Measurements from ENCODE around the gene PLCXD1. TPM values are rescaled to one million over a fixed set of nuclear protein-coding genes. Genes with fewer than 3 reads are reported as not detected.
"Not testable (repeated sequence)": the region's sequence is repeated elsewhere in the genome, so short reads cannot be mapped to it uniquely, and the experiment has no call there.

PLCXD1 gene
- total RNA-seq, 1 donor = 3.3 TPM

GRCh38 chrX:255923-256331, 25.3 kb upstream of the PLCXD1 start:
- no peaks in the 10 kb centered on the region for H3K79me2 ChIP-seq (ENCODE audit: insufficient read depth, low read length)
- no peaks in the 10 kb centered on the region for H3K27me3 ChIP-seq (ENCODE audit: insufficient read depth, low read length)
- H3K4me3 ChIP-seq (ENCODE audit: insufficient read depth, low read length) = no peak overlapping the region
- H3K4me2 ChIP-seq (ENCODE audit: insufficient read depth, low read length) = no peak overlapping the region
- TF ChIP-seq CTCF (IDR thresholded peaks at IDR 0.05; ENCODE audit: extremely low read depth, low read depth, low read length) = no peak
- no peaks in the 10 kb centered on the region for H3K36me3 ChIP-seq (ENCODE audit: insufficient read depth, low read length)
- no peaks in the 10 kb centered on the region for H4K20me1 ChIP-seq (ENCODE audit: insufficient read depth, low read length)
- no peaks in the 10 kb centered on the region for H3K9me3 ChIP-seq (ENCODE audit: low read depth, low read length)
- H2AFZ ChIP-seq (ENCODE audit: low read length) = no peak overlapping the region
- no peaks in the 10 kb centered on the region for H3K4me1 ChIP-seq (ENCODE audit: insufficient read depth, low read length)
- H3K27ac ChIP-seq (ENCODE audit: low read depth, low read length) = no peak overlapping the region
- peak; percentile 22 for DNase-seq (ENCODE audit: insufficient read length, low spot score, missing footprints)

GRCh38 chrX:257054-257453, 24.1 kb upstream of the PLCXD1 start:
- not testable (repeated sequence) for H3K27ac ChIP-seq (ENCODE audit: low read depth, low read length); DNase-seq (ENCODE audit: insufficient read length, low spot score, missing footprints); H3K27me3 ChIP-seq (ENCODE audit: insufficient read depth, low read length); H3K79me2 ChIP-seq (ENCODE audit: insufficient read depth, low read length); H3K4me3 ChIP-seq (ENCODE audit: insufficient read depth, low read length); H3K9me3 ChIP-seq (ENCODE audit: low read depth, low read length); H4K20me1 ChIP-seq (ENCODE audit: insufficient read depth, low read length); H3K4me1 ChIP-seq (ENCODE audit: insufficient read depth, low read length); H3K4me2 ChIP-seq (ENCODE audit: insufficient read depth, low read length); H3K36me3 ChIP-seq (ENCODE audit: insufficient read depth, low read length); H2AFZ ChIP-seq (ENCODE audit: low read length)

DNA sequence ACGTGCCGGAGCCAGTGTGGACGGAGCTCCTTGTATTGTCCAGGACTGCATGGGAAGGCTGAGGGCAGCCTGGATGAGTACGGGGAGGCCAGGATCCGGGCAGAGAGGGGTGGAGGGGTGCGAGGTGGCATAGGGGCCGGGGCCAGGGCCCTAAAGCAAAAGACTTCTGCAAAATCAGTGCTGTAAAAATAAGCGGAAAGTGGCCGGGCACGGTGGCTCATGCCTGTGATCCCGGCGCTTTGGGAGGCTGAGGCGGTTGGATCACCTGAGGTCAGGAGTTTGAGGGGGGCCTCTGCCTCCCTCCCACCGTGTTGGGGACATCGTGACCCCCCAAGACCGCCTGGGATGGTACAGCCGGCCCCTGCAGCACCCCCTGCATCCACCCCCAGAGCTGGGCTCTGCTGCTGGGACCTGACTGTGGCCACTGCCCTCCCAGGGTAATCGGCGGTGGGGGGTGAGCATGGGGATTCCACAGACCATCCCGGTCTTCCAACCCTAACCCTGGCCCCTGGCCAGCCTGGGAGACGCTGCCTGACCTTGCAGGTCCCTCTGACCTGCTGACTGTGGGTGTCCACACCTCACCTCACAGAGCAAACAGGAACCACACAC, 23.4 kb upstream of the PLCXD1 start:
- Histone ChIP-seq H3K4me1 (ENCODE audit: insufficient read depth, low read length) (peaks cover 10% of the 10 kb centered on the region), H4K20me1 (ENCODE audit: insufficient read depth, low read length) (no peaks in the 10 kb centered on the region), H3K27me3 (ENCODE audit: insufficient read depth, low read length) (no peaks in the 10 kb centered on the region), H3K27ac (ENCODE audit: low read depth, low read length) (no peak overlapping the region), H3K4me2 (ENCODE audit: insufficient read depth, low read length) (no peak overlapping the region), H3K9me3 (ENCODE audit: low read depth, low read length) (no peaks in the 10 kb centered on the region), H2AFZ (ENCODE audit: low read length) (no peak overlapping the region), H3K79me2 (ENCODE audit: insufficient read depth, low read length) (no peaks in the 10 kb centered on the region), H3K36me3 (ENCODE audit: insufficient read depth, low read length) (no peaks in the 10 kb centered on the region), H3K4me3 (ENCODE audit: insufficient read depth, low read length) (no peak overlapping the region)
- no peak for TF ChIP-seq CTCF (IDR thresholded peaks at IDR 0.05; ENCODE audit: extremely low read depth, low read depth, low read length)
- peak; percentile 42 for DNase-seq (ENCODE audit: insufficient read length, low spot score, missing footprints)

- no peak overlapping the region for H2AFZ ChIP-seq (ENCODE audit: low read length)
- no peaks in the 10 kb centered on the region for H3K9me3 ChIP-seq (ENCODE audit: low read depth, low read length)
- H4K20me1 ChIP-seq (ENCODE audit: insufficient read depth, low read length) = no peaks in the 10 kb centered on the region
- TF ChIP-seq CTCF (IDR thresholded peaks at IDR 0.05; ENCODE audit: extremely low read depth, low read depth, low read length) = no peak
- no peaks in the 10 kb centered on the region for H3K79me2 ChIP-seq (ENCODE audit: insufficient read depth, low read length)
- no peak overlapping the region for H3K4me3 ChIP-seq (ENCODE audit: insufficient read depth, low read length)
- H3K36me3 ChIP-seq (ENCODE audit: insufficient read depth, low read length) = no peaks in the 10 kb centered on the region
- H3K27me3 ChIP-seq (ENCODE audit: insufficient read depth, low read length) = no peaks in the 10 kb centered on the region
- H3K4me1 ChIP-seq (ENCODE audit: insufficient read depth, low read length) = peaks cover 10% of the 10 kb centered on the region
- no peak overlapping the region for H3K4me2 ChIP-seq (ENCODE audit: insufficient read depth, low read length)
- DNase-seq (ENCODE audit: insufficient read length, low spot score, missing footprints) = peak; percentile 73
- no peak overlapping the region for H3K27ac ChIP-seq (ENCODE audit: low read depth, low read length)
Observed at GRCh38 chrX:258291-259040, 22.7 kb upstream of the PLCXD1 start.
